MV-4-11 (cell line): ENCODE data around the gene LELP1.

Experiments
- DNase-seq: peaks from one replicate; lab custom pipeline; 2025; lab: John Stamatoyannopoulos, UW

Gene LELP1

GRCh38 chr1:153229076-153229829, 26.0 kb downstream of the LELP1 start:
- DNase-seq = peak; percentile 2

DNA sequence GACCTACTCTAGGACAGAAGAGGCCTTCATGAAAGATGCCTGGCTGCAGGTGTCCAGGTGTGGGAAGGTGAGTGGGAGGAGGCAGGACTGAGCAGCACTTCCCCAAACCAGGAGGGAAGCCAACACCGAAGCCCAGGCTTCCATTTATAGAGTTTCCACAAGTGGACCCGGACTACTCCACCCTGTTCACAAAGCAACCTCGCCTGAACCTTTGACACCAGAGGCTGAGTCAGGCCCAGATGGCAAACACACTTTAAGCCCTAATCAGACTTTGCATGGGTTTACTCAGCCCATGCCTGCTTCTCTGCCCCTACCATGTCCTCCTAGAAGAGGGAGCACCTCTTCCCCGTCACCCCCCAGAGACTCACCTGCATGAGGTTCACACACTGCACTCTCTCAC, 28.1 kb downstream of the LELP1 start:
- peak; percentile 61 for DNase-seq

GRCh38 chr1:153231785-153232184, 28.6 kb downstream of the LELP1 start:
- peak; percentile 79 for DNase-seq

DNA sequence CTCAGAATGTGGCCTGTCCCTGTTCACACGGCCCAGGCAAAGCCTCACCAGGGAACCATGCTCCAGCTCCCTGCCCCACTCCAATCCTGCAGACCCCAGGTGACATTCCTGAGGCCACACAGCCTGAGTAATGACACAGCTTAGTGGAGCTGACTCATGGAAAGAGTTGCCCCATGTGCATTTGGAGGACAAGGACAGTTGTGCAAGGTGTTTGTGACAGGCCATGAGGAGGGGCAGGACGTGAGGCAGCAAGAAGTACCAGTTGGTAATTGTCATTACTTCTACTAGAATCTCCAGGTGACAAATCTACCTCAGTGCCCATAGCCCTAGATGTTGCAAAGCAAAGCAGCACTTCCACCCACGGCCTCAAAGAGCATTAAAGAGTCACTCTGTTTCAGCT, 29.3 kb downstream of the LELP1 start:
- peak; percentile 53 for DNase-seq

DNA sequence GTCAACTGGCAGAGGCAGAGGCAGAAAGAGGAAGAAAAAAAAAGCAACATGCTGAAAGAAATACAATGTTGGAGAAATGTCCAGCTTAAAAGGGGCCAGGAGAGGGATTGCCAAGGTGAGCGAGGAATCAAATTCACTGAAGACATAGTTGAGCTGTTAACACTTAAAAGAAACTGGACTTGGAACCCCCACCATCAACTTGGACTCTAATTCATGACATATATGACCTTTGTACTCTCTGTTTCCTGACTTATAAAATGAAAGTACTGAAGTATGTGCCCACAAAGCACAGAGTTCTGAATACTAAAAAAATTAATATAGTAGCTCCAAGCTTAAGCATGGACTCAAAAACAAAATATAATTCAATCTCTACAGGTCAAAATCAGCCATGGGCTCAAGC, 30.2 kb downstream of the LELP1 start:
- peak; percentile 54 for DNase-seq

DNA sequence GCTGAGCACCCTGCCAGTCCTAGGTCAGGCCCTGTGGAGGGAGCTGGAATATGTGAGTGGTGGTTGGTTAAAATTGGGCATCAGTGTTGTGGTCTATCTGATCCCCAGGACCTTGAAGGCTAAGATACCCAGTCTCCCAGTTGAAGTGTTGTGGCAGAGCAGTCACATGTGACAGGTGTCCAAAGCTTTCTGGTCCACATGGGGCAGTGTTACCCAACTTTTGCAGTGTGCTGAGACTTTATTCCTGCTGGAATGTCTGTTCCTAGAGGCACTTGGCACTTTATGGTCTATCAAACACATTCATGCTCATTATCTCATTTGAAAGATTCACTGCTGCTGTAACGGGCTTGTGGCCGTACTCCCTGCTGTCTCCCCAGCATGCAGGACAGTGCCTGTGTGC, 35.3 kb downstream of the LELP1 start:
- DNase-seq = no peak

- DNase-seq = no peak
These were observed 38.9 kb downstream of the LELP1 start for GRCh38 chr1:153242160-153242559.

DNA sequence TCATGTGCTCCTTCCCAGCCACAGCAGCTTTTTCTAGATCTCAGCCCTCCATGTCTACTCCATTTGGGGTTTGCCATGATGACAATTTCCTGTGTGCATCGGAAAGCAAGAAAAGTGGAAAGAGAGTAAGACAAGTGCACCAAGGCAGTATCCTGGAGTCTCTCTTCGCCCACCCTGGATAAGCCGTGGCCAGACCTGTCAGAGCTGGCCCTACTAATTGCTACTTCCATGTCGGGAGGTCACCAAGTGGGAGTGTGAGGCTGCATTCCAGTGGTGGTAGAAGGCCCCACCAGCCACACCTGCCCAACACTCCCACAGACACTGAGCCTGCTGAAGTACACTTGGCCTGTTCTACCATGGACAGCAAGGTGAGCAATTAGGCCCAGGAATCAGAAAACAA, 42.2 kb downstream of the LELP1 start:
- DNase-seq = no peak

GRCh38 chr1:153246018-153246417, 42.8 kb downstream of the LELP1 start:
- no peak for DNase-seq

GRCh38 chr1:153246825-153247224, 43.6 kb downstream of the LELP1 start:
- DNase-seq = no peak

DNA sequence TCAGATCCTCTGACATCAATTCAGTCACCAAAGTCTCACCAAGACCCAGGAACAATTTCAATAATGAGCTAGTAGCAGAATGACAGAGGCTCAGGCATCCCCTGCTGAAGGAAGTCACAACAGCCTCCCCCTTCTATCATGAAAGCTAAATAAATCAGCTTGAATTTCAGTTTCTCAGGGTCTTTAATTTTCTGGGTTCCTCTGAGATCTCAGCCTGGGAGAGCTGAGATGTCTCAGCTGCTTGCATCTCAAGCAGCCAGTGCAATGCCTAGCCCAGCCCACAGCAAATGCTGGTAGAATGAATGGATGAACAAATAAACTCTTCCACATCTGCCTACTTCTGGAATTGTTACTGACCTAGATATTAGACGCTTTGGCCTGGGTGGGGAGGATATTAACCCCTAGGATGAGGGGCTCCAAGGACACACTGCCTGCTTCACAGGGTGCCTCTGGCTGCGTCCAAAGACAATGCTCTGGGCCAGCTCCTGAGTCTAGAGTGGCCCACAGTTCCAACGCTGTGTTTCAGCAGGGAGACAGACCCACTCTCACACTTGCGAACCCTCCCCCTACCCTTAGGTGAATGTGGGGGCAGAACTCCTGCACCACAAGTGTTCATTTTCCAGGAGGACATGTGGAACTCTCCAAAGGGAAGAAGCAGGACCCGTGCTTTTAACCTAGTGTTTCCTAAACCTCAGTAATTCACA, 45.1 kb downstream of the LELP1 start:
- no peak for DNase-seq

GRCh38 chr1:153250166-153250565, 46.9 kb downstream of the LELP1 start:
- DNase-seq = no peak

GRCh38 chr1:153251087-153251486, 47.9 kb downstream of the LELP1 start:
- DNase-seq = peak; percentile 63

DNA sequence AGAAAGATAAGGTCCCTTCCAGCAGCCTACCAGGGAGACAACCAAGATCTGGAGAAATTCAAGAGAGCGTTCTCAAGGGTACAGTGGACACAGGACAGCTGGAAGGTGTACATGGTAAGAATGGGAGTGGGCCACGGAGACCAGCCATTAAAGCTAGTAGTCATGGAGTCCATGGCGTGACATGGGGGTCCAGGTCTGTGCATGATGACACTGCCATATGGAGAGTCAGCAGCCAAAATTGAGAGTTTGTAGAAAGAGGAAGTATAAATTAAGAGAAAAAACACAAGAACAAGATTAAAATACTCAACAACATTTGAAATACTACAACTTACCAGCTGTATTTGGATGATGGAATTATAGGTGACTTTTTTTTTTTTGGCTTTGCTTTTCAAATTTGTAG, 48.3 kb downstream of the LELP1 start:
- DNase-seq = peak; percentile 57

DNA sequence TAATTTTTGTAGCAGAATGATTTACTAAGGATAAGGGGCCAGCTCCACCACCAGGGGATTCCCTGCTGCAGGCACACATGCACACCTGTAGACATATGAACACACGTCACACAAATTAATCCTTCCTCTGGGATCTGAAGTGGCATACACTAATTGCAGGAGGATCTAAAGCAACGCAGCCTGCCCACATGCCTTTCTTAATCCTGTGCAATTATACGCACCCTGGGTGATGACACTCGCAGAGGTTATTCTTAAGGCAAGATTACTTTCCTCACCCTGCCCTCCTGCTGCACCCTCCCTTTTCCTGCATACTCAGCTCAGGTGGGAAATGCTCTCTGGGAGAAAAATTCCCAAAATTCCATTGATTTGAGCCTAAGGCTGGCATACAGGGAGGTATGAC, 48.8 kb downstream of the LELP1 start:
- DNase-seq = peak; percentile 22

- DNase-seq = no peak
These were observed 49.8 kb downstream of the LELP1 start for GRCh38 chr1:153253076-153253475.

DNA sequence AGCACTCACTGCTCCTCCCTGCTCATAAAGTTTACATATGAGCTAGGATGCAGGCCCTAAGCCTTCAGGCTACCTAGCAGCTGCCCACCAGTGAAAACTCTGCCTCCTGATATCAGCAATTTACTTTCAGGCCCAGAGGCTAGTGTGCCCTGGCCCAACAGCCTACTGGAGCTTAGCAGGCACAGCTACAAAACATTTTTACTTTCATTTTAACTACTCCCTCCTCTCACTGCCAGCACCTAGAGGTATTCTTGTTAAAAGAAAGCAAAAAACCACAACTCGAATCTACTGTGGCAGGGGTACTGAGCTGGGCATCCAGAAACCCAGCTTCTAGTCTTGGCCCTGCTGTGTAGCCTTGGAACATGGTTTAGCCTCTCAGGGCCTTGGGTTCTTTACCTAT, 50.5 kb downstream of the LELP1 start:
- no peak for DNase-seq
